ENCODE data around the gene MYG1.

- TF ChIP-seq CTCF (conservative IDR thresholded peaks at IDR 0.05; ENCODE audit: low read length) (peak; percentile 83), EZH2phosphoT487 (IDR thresholded peaks at IDR 0.05; ENCODE audit: borderline replicate concordance, low read depth, low read length) (no peak)
Measured at GRCh38 chr12:53324779-53325510, 25.4 kb downstream of the MYG1 start.

All from OCI-LY7 (cell line).